Activated CD4-positive, alpha-beta memory T cell treated with anti-CD3 and anti-CD28 coated beads for 36 hours (primary cell): ENCODE measurements around the gene AEBP1. TPM values are rescaled to one million over a fixed set of nuclear protein-coding genes. Genes with fewer than 3 reads are reported as not detected.

ENCODE experiments used
- CTCF ChIA-PET: fragments of 350-600 bp; sonication (Branson Sonifier 250); formaldehyde crosslinking; loops from one replicate; lab custom pipeline; 2021; ENCODE audit warnings: antibody characterized with exemption, inconsistent platforms; lab: Charles Lee
- POLR2A ChIA-PET: fragments of 350-600 bp; sonication (Branson Sonifier 250); formaldehyde crosslinking; loops from one replicate; lab custom pipeline; 2021; ENCODE audit warnings: antibody characterized with exemption; lab: Charles Lee
- DNase-seq: peaks from one replicate; pipeline ENCODE4 v3.0.0-alpha.2; 2020
- H3K27ac Mint-ChIP-seq: one replicate; pipeline ENCODE4 v1.8.0; 2021; ENCODE audit warnings: mixed read lengths
- H3K27me3 Mint-ChIP-seq: one replicate; pipeline ENCODE4 v1.8.0; 2021; ENCODE audit warnings: mixed read lengths
- H3K36me3 Mint-ChIP-seq: one replicate; pipeline ENCODE4 v1.8.0; 2021; ENCODE audit warnings: mixed read lengths
- H3K4me1 Mint-ChIP-seq: one replicate; pipeline ENCODE4 v1.8.0; 2021; ENCODE audit warnings: low read depth, mixed read lengths
- H3K4me3 Mint-ChIP-seq: one replicate; pipeline ENCODE4 v1.8.0; 2021; ENCODE audit warnings: mild to moderate bottlenecking, mixed read lengths
- H3K9me3 Mint-ChIP-seq: one replicate; pipeline ENCODE4 v1.8.0; 2021; ENCODE audit warnings: mixed read lengths
- intact Hi-C: fragments of 100-400 bp; cut with micrococcal nuclease; formaldehyde crosslinking; loops from one replicate; pipeline ENCODE4 v1.15.1; 2023
- microRNA-seq: library from miRNA; unstranded; fragments of <30 nt; microRNA quantifications from one replicate; pipeline ENCODE4 v1.2.0, GENCODE V29; 2022; ENCODE audit warnings: borderline number of aligned reads, borderline microRNAs expressed, borderline replicate concordance
- total RNA-seq, 2 experiments: library from RNA; stranded (reverse); gene quantifications; one replicate each; pipeline ENCODE4 v1.2.3, GENCODE V29; 2021

AEBP1 gene
- total RNA-seq, 2 experiments from 2014 or later: 5.5 to 6.6 TPM

DNA sequence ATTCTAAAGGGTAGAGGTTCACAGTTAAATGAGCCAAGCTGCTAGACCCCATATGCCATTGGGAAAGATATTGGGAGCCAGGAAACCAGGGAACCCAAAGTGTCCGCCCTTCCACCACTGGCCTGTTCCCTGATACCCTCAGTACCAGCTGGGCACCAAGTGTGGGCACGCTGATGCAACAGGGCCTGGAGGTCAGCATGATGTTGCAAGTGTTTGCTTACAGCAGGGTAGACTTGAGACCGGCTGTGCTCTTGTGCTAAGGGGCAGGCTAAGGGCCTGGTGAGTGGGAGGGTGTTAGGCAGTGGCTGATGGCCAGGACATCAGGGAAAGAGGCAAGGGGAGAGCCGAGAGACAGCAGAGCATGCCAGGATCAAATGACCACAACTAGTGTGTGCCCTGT, 58.0 kb downstream of the AEBP1 start:
- no peak overlapping the region for H3K4me3 Mint-ChIP-seq
- POLR2A ChIA-PET: no interaction called here
- no peaks in the 10 kb centered on the region for H3K4me1 Mint-ChIP-seq
- peaks cover 2% of the 10 kb centered on the region for H3K27me3 Mint-ChIP-seq
- CTCF ChIA-PET: interaction anchor here (1.3 kb wide), 1 partner anchor 79 kb away, joined by 3 read pairs; no protein-coding TSS in a partner anchor
- intact Hi-C loops: no loop called here
- H3K36me3 Mint-ChIP-seq: no peaks in the 10 kb centered on the region
- H3K9me3 Mint-ChIP-seq: no peaks in the 10 kb centered on the region
- no peak for DNase-seq
- H3K27ac Mint-ChIP-seq: no peak overlapping the region

DNA sequence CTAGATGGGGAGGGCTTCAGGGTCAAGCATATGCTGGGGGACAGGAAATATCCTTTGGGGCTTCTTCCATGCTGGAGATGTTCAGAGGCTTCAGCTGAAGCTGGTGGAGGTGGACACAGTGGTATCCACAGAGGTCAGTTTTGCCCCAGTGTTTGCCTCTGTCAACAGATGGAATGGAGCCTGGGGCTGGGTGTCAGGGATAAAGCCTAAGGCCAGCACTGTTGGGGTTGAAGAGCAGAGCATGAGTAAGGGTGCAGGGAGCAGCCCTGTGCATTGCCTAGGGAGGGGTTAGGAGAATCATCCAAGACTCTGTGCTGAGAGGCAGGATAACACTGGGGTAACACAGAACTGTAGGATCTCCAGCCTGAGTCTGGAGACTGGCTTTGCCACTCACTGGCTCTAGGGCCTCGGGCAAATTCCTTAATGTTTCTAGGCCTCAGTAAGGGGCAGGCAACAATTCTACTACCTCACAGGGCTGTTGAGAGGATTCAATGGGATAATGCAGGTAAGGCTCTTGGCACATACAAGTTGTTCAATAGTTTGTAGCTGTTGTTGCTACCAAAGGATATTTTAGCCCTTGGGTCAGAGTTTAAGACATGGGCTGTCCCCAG, 58.7 kb downstream of the AEBP1 start:
- CTCF ChIA-PET: interaction anchor here (1.2 to 1.3 kb wide), 2 partner anchors 31 to 78 kb away, joined by 3 read pairs; no protein-coding TSS in a partner anchor
- Mint-ChIP-seq H3K36me3 (no peaks in the 10 kb centered on the region), H3K9me3 (no peaks in the 10 kb centered on the region), H3K4me3 (no peak overlapping the region), H3K4me1 (peaks cover 4% of the 10 kb centered on the region), H3K27ac (no peak overlapping the region), H3K27me3 (peaks cover 2% of the 10 kb centered on the region)
- intact Hi-C loops: no loop called here
- no peak for DNase-seq
- POLR2A ChIA-PET: no interaction called here

DNA sequence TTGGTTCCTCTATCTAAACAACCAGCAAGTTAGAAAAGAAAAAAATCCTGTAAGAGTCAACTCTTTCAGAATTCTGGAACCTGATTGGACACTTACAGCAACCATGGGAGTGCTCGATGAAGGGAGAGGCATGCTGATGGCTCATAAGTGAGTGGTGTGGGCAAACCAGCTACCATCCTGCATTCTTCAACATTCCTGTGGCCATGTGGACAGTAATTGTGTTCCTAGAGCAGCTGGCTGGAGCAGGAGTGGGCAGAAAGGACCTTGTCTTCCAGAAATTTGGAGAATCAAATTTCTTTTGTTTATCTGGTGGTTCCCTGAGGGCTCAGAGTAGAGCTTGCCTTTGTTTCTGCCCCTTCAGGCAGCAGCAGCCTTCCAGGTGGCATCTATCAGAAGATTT, 59.4 kb downstream of the AEBP1 start:
- peaks cover 2% of the 10 kb centered on the region for H3K27me3 Mint-ChIP-seq
- no peaks in the 10 kb centered on the region for H3K36me3 Mint-ChIP-seq
- POLR2A ChIA-PET: no interaction called here
- CTCF ChIA-PET: interaction anchor here (1.2 kb wide), 1 partner anchor 31 kb away, joined by 3 read pairs; no protein-coding TSS in a partner anchor
- intact Hi-C loops: no loop called here
- H3K27ac Mint-ChIP-seq: no peak overlapping the region
- no peaks in the 10 kb centered on the region for H3K9me3 Mint-ChIP-seq
- DNase-seq: no peak
- H3K4me1 Mint-ChIP-seq: peaks cover 5% of the 10 kb centered on the region
- H3K4me3 Mint-ChIP-seq: no peak overlapping the region

Small RNA genes within 50 kb of the gene (microRNA-seq; reads per million reads assigned to microRNA genes)
- 2.0 reads per million for gene MIR6838

Other genes with a start within 250 kb of the AEBP1 start
- gene MRPS24, start 234.8 kb upstream of the AEBP1 start, total RNA-seq: 100 to 1,000 TPM; 115 to 128 TPM
- gene URGCP, start 197.7 kb upstream of the AEBP1 start, total RNA-seq: 10 to 100 TPM; 22.3 to 24.0 TPM
- gene UBE2D4, start 177.9 kb upstream of the AEBP1 start, total RNA-seq: 10 to 100 TPM; 11.3 to 11.8 TPM
- not detected for gene SPDYE1, start 106.4 kb upstream of the AEBP1 start, total RNA-seq
- 100 to 1,000 TPM; 128 to 129 TPM for gene DBNL, start 59.6 kb upstream of the AEBP1 start, total RNA-seq
- gene PGAM2, start 38.8 kb upstream of the AEBP1 start, total RNA-seq: under 1 TPM; 0.26 to 0.27 TPM
- gene POLM, start 21.8 kb upstream of the AEBP1 start, total RNA-seq: 10 to 100 TPM; 32.5 to 32.7 TPM
- 100 to 1,000 TPM; 189 to 212 TPM for gene POLD2, start 19.2 kb downstream of the AEBP1 start, total RNA-seq
- not detected for gene MYL7, start 37.0 kb downstream of the AEBP1 start, total RNA-seq
- 1 to 10 TPM; 1.1 to 1.3 TPM for gene GCK, start 85.1 kb downstream of the AEBP1 start, total RNA-seq
- 10 to 100 TPM; 57.0 to 60.4 TPM for gene YKT6, start 96.6 kb downstream of the AEBP1 start, total RNA-seq
- gene CAMK2B, start 221.2 kb downstream of the AEBP1 start, total RNA-seq: under 1 TPM; 0.46 to 0.76 TPM